Epithelial cell of proximal tubule (primary cell): ENCODE results near the gene OTULIN. TPM values are rescaled to one million over a fixed set of nuclear protein-coding genes. Genes with fewer than 3 reads are reported as not detected.

Experiments used
- DNase-seq: peaks from one replicate; pipeline ENCODE4 v3.0.0-alpha.2; 2011; ENCODE audit warnings: low read depth
- H3K4me3 ChIP-seq: 2 replicates; pipeline ENCODE4 v1.5.1; 2011; ENCODE audit warnings: low read depth, mild to moderate bottlenecking, low read length
- total RNA-seq: library from RNA; depleted of rRNA; stranded (reverse); fragments of >200 nt; gene quantifications from 2 replicates; pipeline ENCODE4 v1.2.3, GENCODE V29; 2015
- TF ChIP-seq, protein P1 (sequence below): conservative IDR thresholded peaks from 2 replicates; pipeline ENCODE4 v1.5.1; 2012; ENCODE audit warnings: low read depth, mild to moderate bottlenecking, low read length

Gene OTULIN
- total RNA-seq, 1 donor from 2014 or later = 32.9 TPM

DNA sequence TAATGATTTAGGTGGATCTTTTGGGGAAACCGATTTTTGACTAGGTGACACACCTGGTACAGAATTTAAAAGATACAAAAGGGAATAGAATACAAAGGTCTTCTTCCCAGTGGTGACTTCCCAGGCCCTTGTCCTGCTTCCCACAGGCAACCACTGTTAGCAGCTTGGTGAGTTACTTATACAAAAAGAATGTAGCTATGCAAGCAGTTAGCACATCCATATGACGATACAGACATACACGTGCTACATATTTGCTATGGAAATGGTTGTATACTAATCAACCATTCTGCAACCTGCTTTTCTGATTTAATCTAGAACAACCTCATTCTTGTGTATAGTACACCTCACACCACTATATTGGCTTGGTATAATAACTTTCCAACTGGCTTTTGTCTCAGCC, 51.0 kb downstream of the OTULIN start:
- TF ChIP-seq, protein P1, sequence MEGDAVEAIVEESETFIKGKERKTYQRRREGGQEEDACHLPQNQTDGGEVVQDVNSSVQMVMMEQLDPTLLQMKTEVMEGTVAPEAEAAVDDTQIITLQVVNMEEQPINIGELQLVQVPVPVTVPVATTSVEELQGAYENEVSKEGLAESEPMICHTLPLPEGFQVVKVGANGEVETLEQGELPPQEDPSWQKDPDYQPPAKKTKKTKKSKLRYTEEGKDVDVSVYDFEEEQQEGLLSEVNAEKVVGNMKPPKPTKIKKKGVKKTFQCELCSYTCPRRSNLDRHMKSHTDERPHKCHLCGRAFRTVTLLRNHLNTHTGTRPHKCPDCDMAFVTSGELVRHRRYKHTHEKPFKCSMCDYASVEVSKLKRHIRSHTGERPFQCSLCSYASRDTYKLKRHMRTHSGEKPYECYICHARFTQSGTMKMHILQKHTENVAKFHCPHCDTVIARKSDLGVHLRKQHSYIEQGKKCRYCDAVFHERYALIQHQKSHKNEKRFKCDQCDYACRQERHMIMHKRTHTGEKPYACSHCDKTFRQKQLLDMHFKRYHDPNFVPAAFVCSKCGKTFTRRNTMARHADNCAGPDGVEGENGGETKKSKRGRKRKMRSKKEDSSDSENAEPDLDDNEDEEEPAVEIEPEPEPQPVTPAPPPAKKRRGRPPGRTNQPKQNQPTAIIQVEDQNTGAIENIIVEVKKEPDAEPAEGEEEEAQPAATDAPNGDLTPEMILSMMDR = no peak
- no peak overlapping the region for H3K4me3 ChIP-seq
- no peak for DNase-seq

DNA sequence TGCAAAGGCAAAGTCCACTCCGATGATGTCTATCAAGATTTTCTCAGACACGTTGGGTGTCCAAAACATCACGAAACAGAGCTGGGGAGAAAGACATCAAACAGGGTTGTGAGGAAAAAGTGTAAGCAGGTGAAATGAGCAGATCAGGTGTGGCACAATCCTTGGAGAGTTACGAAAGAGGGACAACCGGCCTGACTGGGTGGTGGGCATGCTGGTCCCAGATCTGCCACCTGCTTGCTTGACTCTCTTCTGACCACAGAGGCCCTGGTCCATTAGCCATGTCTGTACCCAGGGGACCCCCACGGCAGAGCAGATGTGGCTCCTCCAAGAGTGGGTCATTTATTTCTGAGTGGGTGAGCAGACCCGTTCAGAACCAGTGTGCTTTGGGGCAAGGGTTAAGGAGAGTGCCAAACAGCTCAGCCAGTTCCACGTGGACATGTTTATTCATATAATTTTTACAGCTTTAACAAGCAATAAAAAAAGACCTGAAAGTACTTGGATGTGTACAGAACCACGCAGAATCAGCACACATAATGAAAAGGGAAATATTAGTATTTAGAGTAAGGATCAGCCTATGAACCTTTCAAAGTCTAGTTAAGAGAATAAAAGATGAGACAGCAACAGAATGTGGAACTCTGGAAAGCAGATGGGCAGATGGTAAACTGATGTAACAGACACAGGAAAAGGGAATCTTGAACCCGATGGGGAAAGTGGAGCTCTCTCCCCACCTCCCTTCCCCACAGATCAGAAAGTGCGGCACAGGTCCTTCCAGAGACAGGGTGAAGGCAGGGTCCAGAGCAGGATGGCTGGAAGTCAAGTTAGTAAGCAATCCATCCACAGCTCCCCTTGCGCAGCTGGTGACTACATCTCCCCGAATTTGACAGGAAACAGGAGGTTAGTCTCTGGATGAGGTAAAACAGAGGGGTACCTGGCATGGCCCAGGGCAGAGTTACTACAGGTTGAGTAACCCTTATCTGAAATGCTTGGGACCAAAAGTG, 52.5 kb downstream of the OTULIN start:
- TF ChIP-seq, protein P1 = no peak
- DNase-seq = no peak
- no peak overlapping the region for H3K4me3 ChIP-seq

DNA sequence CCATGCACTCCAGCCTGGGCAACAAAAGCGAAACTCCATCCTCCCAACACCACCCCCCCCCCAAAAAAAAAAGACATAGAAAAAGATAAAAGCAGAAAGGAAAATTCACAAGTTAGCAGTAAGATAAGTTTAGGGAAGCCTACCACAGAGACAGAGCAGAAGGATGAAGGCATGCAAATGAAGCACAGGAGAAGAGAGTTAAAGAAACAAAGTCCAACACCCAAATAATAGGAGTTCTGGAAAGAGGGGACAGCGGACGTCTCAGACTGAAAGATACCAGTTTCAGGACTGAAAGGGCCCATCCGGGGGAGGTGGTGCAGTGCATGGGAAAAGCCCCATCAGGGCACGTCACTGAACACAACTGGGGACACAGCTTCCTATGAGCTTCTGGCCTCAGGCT, 54.3 kb downstream of the OTULIN start:
- TF ChIP-seq, protein P1 = no peak
- DNase-seq = no peak

DNA sequence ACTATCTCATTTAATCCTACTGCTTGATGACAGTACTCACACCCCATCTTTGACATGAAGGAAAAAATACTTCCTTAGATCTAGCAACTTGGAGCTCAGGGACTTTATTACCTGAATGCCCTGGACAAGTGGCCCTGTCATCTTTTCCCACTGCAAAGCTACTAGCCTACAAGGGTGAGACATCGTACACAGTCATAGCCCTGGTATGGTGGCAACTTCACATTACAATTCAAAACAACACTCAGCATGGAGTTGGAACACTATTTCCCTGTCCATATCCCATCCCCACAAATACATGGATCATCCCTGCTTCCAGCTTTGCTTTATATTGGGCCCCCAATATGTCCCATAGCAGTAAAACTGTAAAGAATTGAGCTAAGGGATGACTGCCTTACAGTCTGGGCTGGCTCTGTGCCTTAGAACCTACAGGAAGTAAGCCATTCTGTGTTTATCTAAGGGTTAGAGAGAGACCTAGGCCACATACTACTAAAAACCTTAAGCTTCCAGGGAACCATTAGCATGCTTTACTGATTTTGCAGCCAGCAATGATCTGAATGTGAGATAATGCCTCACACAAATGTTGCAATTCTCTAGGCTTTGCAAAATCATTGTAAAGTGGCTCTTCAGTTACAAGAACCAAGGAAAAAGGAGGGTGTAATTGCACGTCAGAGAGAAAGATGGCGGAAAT, 55.9 kb downstream of the OTULIN start:
- H3K4me3 ChIP-seq = no peak overlapping the region
- no peak for DNase-seq
- TF ChIP-seq, protein P1 = no peak

More for the DNA sequence above, 54.3 kb downstream of the OTULIN start:
- no peak overlapping the region for H3K4me3 ChIP-seq

DNA sequence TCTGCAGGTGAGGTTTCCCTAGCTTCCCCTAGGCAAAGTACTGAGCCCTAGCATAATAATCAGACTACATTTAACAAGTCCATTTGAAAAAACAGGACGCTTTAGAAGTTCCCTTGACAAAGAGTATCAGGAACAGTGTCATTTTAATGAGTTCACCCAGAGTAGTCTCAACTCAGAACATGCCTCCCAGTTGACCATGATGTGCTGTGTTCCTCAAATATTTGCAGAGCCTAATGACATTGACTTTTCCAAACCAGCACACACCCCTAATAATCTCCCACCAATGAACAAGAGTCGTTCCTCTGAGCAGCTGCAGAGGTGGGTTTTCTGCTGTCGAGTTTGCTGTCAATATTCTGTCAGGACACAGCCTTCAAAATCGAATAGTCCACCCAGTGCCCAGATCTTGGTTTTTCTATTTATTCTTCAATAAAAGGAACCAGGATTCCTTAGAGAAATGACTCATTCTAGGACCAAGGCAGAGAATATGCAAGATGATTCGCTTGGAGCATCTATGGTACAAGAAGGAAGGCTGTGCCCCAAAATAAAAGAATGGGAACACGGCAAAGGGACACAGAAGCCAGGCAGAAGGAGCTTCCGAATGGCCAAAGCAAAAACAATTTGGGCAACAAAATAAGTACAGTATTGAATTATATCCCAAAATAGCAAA, 57.6 kb downstream of the OTULIN start:
- no peak overlapping the region for H3K4me3 ChIP-seq
- TF ChIP-seq, protein P1 = no peak
- DNase-seq = no peak

DNA sequence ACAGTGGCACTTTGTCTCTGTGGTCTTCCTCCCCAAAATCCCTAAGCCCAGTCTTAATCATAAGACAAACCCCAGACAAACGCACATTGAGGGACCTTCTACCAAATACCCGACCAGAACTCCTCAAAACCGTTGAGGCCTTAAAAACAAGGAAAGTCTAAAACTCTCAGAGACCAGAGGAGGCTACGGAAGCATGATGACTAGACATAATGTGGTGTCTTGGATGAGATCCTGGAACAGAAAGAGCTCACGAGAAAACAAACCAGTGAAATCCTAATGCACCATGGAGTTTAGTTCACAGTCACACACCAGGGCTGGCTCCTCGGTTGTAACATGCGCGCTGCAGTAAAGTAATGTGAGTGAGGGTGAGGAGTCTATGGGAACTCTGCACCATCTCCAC, 58.4 kb downstream of the OTULIN start:
- no peak for DNase-seq
- no peak overlapping the region for H3K4me3 ChIP-seq
- TF ChIP-seq, protein P1 = no peak
